Tibial nerve (tissue), 4 donors: ENCODE data around the gene NAGK. TPM values are rescaled to one million over a fixed set of nuclear protein-coding genes. Genes with fewer than 3 reads are reported as not detected.
A peak's percentile ranks its signal among the peaks of the same experiment; 100 is the strongest.

ENCODE experiments used
- DNase-seq, 2 donors: peaks; one replicate each; pipeline ENCODE4 v3.0.0-alpha.2; 2019; ENCODE audit warnings: low spot score in 2 of 2
- H3K27ac ChIP-seq, 4 donors: fragments of 200-600 bp; sonication (generic) in 3 of 4; one replicate each; pipeline ENCODE4 v1.5.1; 2017 to 2019; ENCODE audit warnings: mild to moderate bottlenecking in 1 of 4
- H3K27me3 ChIP-seq, 2 donors: fragments of 200-600 bp; sonication (generic) in 1 of 2; one replicate each; pipeline versions ENCODE4 v1.5.1 to v1.6.0; 2017 to 2019
- H3K36me3 ChIP-seq, 3 donors: fragments of 200-600 bp; sonication (generic); one replicate each; pipeline ENCODE4 v1.5.1; 2018 to 2019
- H3K4me1 ChIP-seq, 4 donors: fragments of 200-600 bp; sonication (generic) in 3 of 4; one replicate each; pipeline ENCODE4 v1.5.1; 2017 to 2019
- H3K4me3 ChIP-seq, 4 donors: fragments of 200-600 bp; sonication (generic) in 3 of 4; one replicate each; pipeline ENCODE4 v1.5.1; 2017 to 2019; ENCODE audit warnings: mild to moderate bottlenecking in 1 of 4, moderate library complexity in 1 of 4
- H3K9me3 ChIP-seq, 4 donors: fragments of 200-600 bp; sonication (generic) in 3 of 4; one replicate each; pipeline ENCODE4 v1.5.1; 2017 to 2019
- CTCF ChIP-seq, 5 experiments: fragments of 200-600 bp in 3 of 5; fragments of 450-650 bp in 2 of 5; sonication (generic) in 3 of 5; IDR thresholded peaks; one replicate each; pipeline ENCODE4 v1.5.1; 2016 to 2019; ENCODE audit warnings: antibody characterized with exemption in 5 of 5, mild to moderate bottlenecking in 3 of 5, moderate library complexity in 2 of 5
- EP300 ChIP-seq, 2 donors: sonication (generic); formaldehyde crosslinking; IDR thresholded peaks; one replicate each; pipeline ENCODE4 v1.6.1; 2017; ENCODE audit warnings: antibody characterized with exemption in 2 of 2, mild to moderate bottlenecking in 1 of 2
- POLR2A ChIP-seq, 2 donors: fragments of 450-650 bp; IDR thresholded peaks; one replicate each; pipeline ENCODE4 v1.6.1; 2017; ENCODE audit warnings: antibody characterized with exemption in 2 of 2, mild to moderate bottlenecking in 2 of 2, moderate library complexity in 2 of 2
- WGBS, 2 donors: methylation state at CpG; one replicate each; pipeline ENCODE4 v1.1.5; 2018; 5-methylcytosine and 5-hydroxymethylcytosine counted together
- total RNA-seq, 4 donors: library from RNA; depleted of rRNA; stranded (reverse); fragments of >200 nt; gene quantifications; one replicate each; pipeline ENCODE4 v1.1.0, GENCODE V29; 2016

The NAGK gene
- total RNA-seq, 4 donors from 2014 or later, result 40.6 to 113 (median 65.5) TPM

- H3K36me3 ChIP-seq, result no peaks in the 10 kb centered on the region
- H3K27ac ChIP-seq, result no peak overlapping the region
- no peak overlapping the region for H3K4me3 ChIP-seq
- H3K9me3 ChIP-seq, result no peaks in the 10 kb centered on the region
- no peak for DNase-seq
- 73 to 83% methylated on average over 2 of the region's 2 CpGs for WGBS, 2 donors
- H3K4me1 ChIP-seq, result no peaks in the 10 kb centered on the region
- TF ChIP-seq EP300 (IDR thresholded peaks at IDR 0.05) (no peak), POLR2A (IDR thresholded peaks at IDR 0.05) (no peak), CTCF (IDR thresholded peaks at IDR 0.05) (no peak)
- peaks cover 0 to 12% of the 10 kb centered on the region in 2 donors for H3K27me3 ChIP-seq
Observed at GRCh38 chr2:71060211-71060610, 8.2 kb upstream of the NAGK start.

- no peak overlapping the region for H3K27ac ChIP-seq
- H3K36me3 ChIP-seq, result no peaks in the 10 kb centered on the region
- H3K9me3 ChIP-seq, result no peaks in the 10 kb centered on the region
- H3K4me1 ChIP-seq, result no peaks in the 10 kb centered on the region
- no peak for DNase-seq
- 65 to 69% methylated on average over 3 of the region's 3 CpGs for WGBS, 2 donors
- H3K27me3 ChIP-seq, result peaks cover 0 to 12% of the 10 kb centered on the region in 2 donors
- no peak overlapping the region for H3K4me3 ChIP-seq
- TF ChIP-seq CTCF (IDR thresholded peaks at IDR 0.05) (no peak), POLR2A (IDR thresholded peaks at IDR 0.05) (no peak), EP300 (IDR thresholded peaks at IDR 0.05) (no peak)
Observed at GRCh38 chr2:71060871-71061270, 7.6 kb upstream of the NAGK start.

- Histone ChIP-seq H3K4me1 (peaks cover 0 to 6% (median 0%) of the 10 kb centered on the region in 4 donors), H3K9me3 (no peaks in the 10 kb centered on the region), H3K36me3 (no peaks in the 10 kb centered on the region), H3K4me3 (no peak overlapping the region), H3K27me3 (peaks cover 0 to 12% of the 10 kb centered on the region in 2 donors), H3K27ac (no peak overlapping the region)
- 50 to 55% methylated on average over 1 of the region's 1 CpG for WGBS, 2 donors
- DNase-seq, result no peak
- TF ChIP-seq POLR2A (IDR thresholded peaks at IDR 0.05) (no peak), EP300 (IDR thresholded peaks at IDR 0.05) (no peak), CTCF (IDR thresholded peaks at IDR 0.05) (no peak)
Observed at GRCh38 chr2:71063216-71063615, 5.2 kb upstream of the NAGK start.

GRCh38 chr2:71064110-71064611 is 4.3 kb upstream of the NAGK start:
- no peak for TF ChIP-seq POLR2A (IDR thresholded peaks at IDR 0.05)
- Histone ChIP-seq H3K9me3 (no peaks in the 10 kb centered on the region), H3K4me3 (peak overlapping the region in 1 of 4 donors; percentile 8), H3K36me3 (no peaks in the 10 kb centered on the region), H3K4me1 (peaks cover 0 to 7% (median under 1%) of the 10 kb centered on the region in 4 donors), H3K27me3 (peaks cover 0 to 12% of the 10 kb centered on the region in 2 donors), H3K27ac (peak overlapping the region in 3 of 4 donors; percentile 41 to 73 (median 69))
- DNase-seq, result no peak
- WGBS, 2 donors, result 58 to 59% methylated on average over 9 of the region's 9 CpGs

GRCh38 chr2:71064754-71065621 is 3.5 kb upstream of the NAGK start:
- TF ChIP-seq POLR2A (IDR thresholded peaks at IDR 0.05), result no peak
- TF ChIP-seq EP300 (IDR thresholded peaks at IDR 0.05), result peak in 1 of 2 donors; percentile 14
- peaks cover 0 to 15% (median 7%) of the 10 kb centered on the region in 4 donors for H3K4me1 ChIP-seq
- H3K4me3 ChIP-seq, result peak overlapping the region in 1 of 4 donors; percentile 8
- WGBS, 2 donors, result 60 to 65% methylated on average over 7 of the region's 7 CpGs
- H3K36me3 ChIP-seq, result no peaks in the 10 kb centered on the region
- H3K27ac ChIP-seq, result peak overlapping the region in 3 of 4 donors; percentile 2 to 73 (median 26)
- no peak for DNase-seq
- peaks cover 0 to 9% of the 10 kb centered on the region in 2 donors for H3K27me3 ChIP-seq
- no peaks in the 10 kb centered on the region for H3K9me3 ChIP-seq

- Histone ChIP-seq H3K36me3 (no peaks in the 10 kb centered on the region), H3K4me1 (peaks cover 0 to 33% (median 19%) of the 10 kb centered on the region in 4 donors), H3K9me3 (no peaks in the 10 kb centered on the region), H3K27ac (peak overlapping the region in 2 of 4 donors; percentile 96 to 98), H3K4me3 (no peak overlapping the region), H3K27me3 (no peaks in the 10 kb centered on the region)
- no peak for TF ChIP-seq POLR2A (IDR thresholded peaks at IDR 0.05)
- TF ChIP-seq EP300 (IDR thresholded peaks at IDR 0.05), result no peak
- TF ChIP-seq CTCF (IDR thresholded peaks at IDR 0.05), result no peak
- DNase-seq, result no peak
- 88 to 92% methylated on average over 3 of the region's 3 CpGs for WGBS, 2 donors
Observed at GRCh38 chr2:71066856-71067255, 1.6 kb upstream of the NAGK start.
